Mucosa of rectum (tissue), 2 donors: ENCODE results near the gene SRCAP.

ENCODE experiments used
- H3K27ac ChIP-seq, 2 donors: one replicate each; pipeline ENCODE4 v1.7.0; 2013; ENCODE audit warnings: inconsistent platforms in 2 of 2, low read depth in 2 of 2, low read length in 2 of 2
- H3K27me3 ChIP-seq, 2 donors: one replicate each; pipeline ENCODE4 v1.7.0; 2013; ENCODE audit warnings: low read length in 2 of 2; ENCODE audit not compliant: control insufficient read depth in 2 of 2, insufficient read depth in 2 of 2
- H3K36me3 ChIP-seq, 2 donors: one replicate each; pipeline ENCODE4 v1.7.0; 2013; ENCODE audit warnings: low read length in 2 of 2; ENCODE audit not compliant: control insufficient read depth in 2 of 2, insufficient read depth in 2 of 2
- H3K4me1 ChIP-seq, 2 donors: one replicate each; pipeline ENCODE4 v1.7.0; 2013; ENCODE audit warnings: low read length in 2 of 2, mild to moderate bottlenecking in 1 of 2; ENCODE audit not compliant: control insufficient read depth in 2 of 2, insufficient read depth in 2 of 2
- H3K4me3 ChIP-seq, 2 donors: one replicate each; pipeline ENCODE4 v1.7.0; 2013; ENCODE audit warnings: low read length in 2 of 2
- H3K9ac ChIP-seq, 2 donors: one replicate each; pipeline ENCODE4 v1.7.0; 2013; ENCODE audit warnings: low read length in 2 of 2, low read depth in 1 of 2, mild to moderate bottlenecking in 1 of 2
- H3K9me3 ChIP-seq, 2 donors: one replicate each; pipeline ENCODE4 v1.7.0; 2013; ENCODE audit warnings: low read length in 2 of 2; ENCODE audit not compliant: control insufficient read depth in 2 of 2
- donor health status: healthy.
- donor health status: Normal muscosa, but diverticular disease.

The SRCAP gene

DNA sequence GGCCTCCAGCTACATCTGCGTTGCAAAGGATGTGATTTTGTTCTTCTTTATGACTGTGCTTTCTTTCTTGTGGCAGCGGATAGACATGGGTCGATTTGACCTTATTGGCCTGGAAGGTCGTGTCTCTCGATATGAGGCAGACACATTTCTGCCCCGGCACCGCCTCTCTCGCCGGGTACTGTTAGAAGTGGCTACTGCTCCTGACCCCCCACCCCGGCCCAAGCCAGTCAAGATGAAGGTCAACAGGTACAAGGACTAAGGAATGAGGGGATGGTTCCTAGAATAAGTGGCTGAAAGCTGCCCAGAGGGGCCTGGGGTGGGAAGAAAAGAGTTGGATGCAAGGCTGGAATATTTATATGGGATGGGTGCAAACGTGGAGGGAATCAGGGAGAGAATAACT is 21.1 kb downstream of the SRCAP start:
- no peak overlapping the region for H3K9ac ChIP-seq
- peaks cover 12 to 14% of the 10 kb centered on the region in 2 donors for H3K4me1 ChIP-seq
- no peak overlapping the region for H3K4me3 ChIP-seq
- H3K9me3 ChIP-seq, result no peaks in the 10 kb centered on the region
- H3K27me3 ChIP-seq, result no peaks in the 10 kb centered on the region
- peaks cover 81 to 90% of the 10 kb centered on the region in 2 donors for H3K36me3 ChIP-seq
- H3K27ac ChIP-seq, result no peak overlapping the region

DNA sequence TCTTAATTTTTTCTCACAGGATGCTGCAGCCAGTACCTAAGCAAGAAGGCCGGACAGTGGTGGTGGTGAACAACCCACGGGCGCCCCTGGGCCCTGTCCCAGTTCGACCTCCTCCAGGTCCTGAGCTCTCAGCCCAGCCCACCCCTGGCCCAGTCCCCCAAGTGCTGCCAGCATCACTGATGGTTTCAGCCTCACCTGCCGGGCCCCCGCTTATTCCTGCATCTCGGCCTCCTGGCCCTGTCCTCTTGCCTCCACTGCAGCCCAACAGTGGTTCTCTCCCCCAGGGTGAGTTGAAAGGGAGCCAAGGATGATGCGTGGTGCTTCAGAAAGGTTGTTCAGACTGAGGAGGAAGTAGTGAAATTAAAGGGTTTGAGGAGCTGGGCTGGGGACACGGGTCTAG is 21.7 kb downstream of the SRCAP start:
- Histone ChIP-seq H3K9me3 (no peaks in the 10 kb centered on the region), H3K27ac (no peak overlapping the region), H3K36me3 (peaks cover 79 to 89% of the 10 kb centered on the region in 2 donors), H3K4me3 (no peak overlapping the region), H3K9ac (no peak overlapping the region), H3K27me3 (no peaks in the 10 kb centered on the region), H3K4me1 (peaks cover 18 to 20% of the 10 kb centered on the region in 2 donors)

DNA sequence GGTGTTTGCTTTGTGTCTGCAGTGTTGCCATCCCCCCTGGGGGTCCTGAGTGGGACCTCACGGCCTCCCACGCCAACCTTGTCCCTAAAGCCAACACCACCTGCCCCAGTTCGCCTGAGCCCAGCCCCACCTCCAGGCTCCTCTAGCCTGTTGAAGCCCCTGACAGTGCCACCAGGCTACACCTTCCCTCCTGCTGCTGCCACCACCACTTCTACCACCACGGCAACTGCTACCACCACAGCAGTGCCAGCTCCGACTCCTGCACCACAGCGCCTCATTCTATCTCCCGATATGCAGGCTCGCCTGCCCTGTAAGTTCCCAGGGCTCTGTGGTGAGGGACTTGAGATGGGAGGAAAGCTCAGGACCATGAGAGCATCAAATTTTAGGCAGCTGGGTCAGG is 22.2 kb downstream of the SRCAP start:
- H3K27me3 ChIP-seq, result no peaks in the 10 kb centered on the region
- peak overlapping the region in 1 of 2 donors; percentile 38 for H3K27ac ChIP-seq
- H3K36me3 ChIP-seq, result peaks cover 79 to 87% of the 10 kb centered on the region in 2 donors
- no peak overlapping the region for H3K9ac ChIP-seq
- no peaks in the 10 kb centered on the region for H3K9me3 ChIP-seq
- H3K4me3 ChIP-seq, result no peak overlapping the region
- H3K4me1 ChIP-seq, result peaks cover 22 to 23% of the 10 kb centered on the region in 2 donors

DNA sequence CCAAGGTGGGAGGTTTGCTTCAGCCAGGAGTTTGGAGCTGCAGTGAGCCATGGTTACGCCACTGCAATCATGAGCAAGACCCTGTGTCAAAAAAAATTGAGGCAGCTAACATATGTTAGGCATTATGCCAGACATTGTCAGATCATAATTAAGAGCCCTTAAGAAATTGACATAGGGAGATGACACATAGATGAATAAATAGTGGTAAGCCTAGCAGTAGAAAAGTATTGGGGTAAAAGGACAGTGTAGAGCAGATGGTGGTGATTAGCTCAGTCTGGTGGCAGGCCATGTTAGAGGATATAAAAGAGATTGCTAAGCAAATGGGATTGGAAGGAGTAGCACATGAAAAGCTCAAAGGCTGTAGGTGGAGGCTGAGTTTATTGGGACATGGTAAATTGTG is 22.6 kb downstream of the SRCAP start:
- Histone ChIP-seq H3K9me3 (no peaks in the 10 kb centered on the region), H3K9ac (no peak overlapping the region), H3K36me3 (peaks cover 75 to 83% of the 10 kb centered on the region in 2 donors), H3K27me3 (no peaks in the 10 kb centered on the region), H3K4me1 (peaks cover 23 to 24% of the 10 kb centered on the region in 2 donors), H3K27ac (peak overlapping the region; percentile 38 to 65), H3K4me3 (no peak overlapping the region)

DNA sequence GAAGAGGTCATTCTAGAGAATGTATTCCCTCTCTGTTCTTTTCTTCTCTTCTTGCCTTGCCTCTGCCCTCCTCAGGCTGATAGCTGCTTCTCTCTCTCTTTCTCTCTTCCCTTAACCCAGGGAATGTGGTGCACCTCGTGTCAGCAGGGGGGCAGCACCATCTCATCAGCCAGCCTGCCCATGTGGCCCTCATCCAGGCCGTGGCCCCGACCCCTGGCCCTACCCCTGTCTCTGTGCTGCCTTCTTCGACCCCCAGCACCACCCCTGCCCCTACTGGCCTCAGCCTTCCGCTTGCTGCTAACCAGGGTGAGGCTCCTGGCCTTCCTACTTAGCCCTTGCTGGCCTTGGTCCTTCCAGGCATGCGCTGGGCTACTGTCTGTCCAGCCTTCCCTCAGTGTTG is 23.5 kb downstream of the SRCAP start:
- H3K9ac ChIP-seq, result no peak overlapping the region
- H3K36me3 ChIP-seq, result peaks cover 68 to 74% of the 10 kb centered on the region in 2 donors
- peak overlapping the region; percentile 15 to 65 for H3K27ac ChIP-seq
- H3K27me3 ChIP-seq, result no peaks in the 10 kb centered on the region
- H3K4me1 ChIP-seq, result peaks cover 23 to 24% of the 10 kb centered on the region in 2 donors
- no peak overlapping the region for H3K4me3 ChIP-seq
- H3K9me3 ChIP-seq, result no peaks in the 10 kb centered on the region

DNA sequence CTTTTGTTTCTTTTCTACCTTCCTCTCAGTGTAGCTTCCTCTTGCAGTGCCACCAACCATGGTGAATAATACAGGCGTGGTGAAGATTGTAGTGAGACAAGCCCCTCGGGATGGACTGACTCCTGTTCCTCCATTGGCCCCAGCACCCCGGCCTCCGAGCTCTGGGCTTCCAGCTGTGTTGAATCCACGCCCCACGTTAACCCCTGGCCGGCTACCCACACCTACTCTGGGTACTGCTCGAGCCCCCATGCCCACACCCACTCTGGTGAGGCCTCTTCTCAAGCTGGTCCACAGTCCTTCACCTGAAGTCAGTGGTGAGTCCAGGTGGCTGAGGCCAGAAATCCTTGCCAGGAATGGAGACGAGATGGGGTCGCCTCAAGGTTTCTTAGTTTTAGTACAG is 23.9 kb downstream of the SRCAP start:
- peaks cover 23 to 24% of the 10 kb centered on the region in 2 donors for H3K4me1 ChIP-seq
- peak overlapping the region in 1 of 2 donors; percentile 65 for H3K27ac ChIP-seq
- H3K9ac ChIP-seq, result no peak overlapping the region
- H3K4me3 ChIP-seq, result no peak overlapping the region
- no peaks in the 10 kb centered on the region for H3K27me3 ChIP-seq
- no peaks in the 10 kb centered on the region for H3K9me3 ChIP-seq
- peaks cover 68 to 71% of the 10 kb centered on the region in 2 donors for H3K36me3 ChIP-seq

DNA sequence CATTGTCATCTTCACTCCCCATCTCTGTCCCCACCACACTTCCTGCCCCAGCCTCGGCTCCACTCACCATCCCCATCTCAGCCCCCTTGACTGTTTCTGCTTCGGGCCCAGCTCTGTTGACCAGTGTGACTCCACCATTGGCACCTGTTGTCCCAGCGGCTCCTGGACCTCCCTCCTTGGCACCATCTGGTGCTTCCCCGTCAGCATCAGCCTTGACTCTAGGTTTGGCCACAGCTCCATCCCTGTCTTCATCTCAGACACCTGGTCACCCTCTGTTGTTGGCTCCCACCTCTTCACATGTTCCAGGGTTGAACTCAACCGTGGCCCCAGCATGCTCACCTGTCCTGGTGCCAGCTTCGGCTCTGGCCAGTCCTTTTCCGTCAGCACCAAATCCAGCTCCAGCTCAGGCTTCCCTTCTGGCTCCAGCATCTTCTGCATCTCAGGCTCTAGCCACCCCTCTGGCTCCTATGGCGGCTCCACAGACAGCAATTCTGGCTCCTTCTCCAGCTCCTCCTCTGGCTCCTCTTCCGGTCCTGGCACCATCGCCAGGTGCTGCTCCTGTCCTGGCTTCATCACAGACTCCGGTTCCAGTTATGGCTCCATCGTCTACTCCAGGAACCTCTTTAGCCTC is 24.9 kb downstream of the SRCAP start:
- Histone ChIP-seq H3K4me3 (no peak overlapping the region), H3K9ac (no peak overlapping the region), H3K36me3 (peaks cover 64 to 67% of the 10 kb centered on the region in 2 donors), H3K9me3 (no peaks in the 10 kb centered on the region), H3K4me1 (peaks cover 24 to 27% of the 10 kb centered on the region in 2 donors), H3K27me3 (no peaks in the 10 kb centered on the region), H3K27ac (peak overlapping the region in 1 of 2 donors; percentile 87)

DNA sequence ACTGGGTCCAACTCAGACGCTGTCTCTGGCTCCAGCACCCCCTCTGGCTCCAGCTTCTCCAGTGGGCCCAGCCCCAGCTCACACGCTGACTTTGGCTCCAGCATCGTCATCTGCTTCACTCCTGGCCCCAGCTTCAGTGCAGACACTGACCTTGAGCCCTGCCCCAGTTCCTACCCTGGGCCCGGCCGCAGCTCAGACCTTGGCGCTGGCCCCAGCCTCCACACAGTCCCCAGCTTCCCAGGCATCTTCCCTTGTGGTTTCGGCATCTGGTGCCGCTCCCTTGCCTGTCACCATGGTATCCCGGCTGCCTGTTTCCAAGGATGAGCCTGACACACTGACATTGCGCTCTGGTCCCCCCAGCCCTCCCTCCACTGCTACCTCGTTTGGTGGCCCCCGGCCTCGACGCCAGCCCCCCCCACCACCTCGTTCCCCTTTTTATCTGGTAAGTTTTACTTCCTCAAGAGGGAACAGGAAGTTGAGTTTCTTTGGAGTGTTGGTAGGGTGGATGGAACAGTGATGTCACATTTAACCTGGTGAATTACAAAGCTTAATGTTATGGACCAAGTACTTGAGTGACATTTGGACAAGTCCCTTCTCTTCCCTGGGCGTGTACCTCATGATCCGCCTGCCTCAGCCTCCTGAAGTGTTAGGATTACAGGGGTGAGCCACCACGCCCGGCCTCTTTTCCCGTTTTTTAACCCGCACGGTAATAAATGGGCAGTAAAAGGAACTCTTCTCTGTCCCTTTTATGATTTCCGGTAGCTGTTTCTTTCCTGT is 25.9 kb downstream of the SRCAP start:
- Histone ChIP-seq H3K27me3 (no peaks in the 10 kb centered on the region), H3K27ac (peak overlapping the region; percentile 80 to 87), H3K36me3 (peaks cover 66 to 70% of the 10 kb centered on the region in 2 donors), H3K4me1 (peaks cover 29 to 31% of the 10 kb centered on the region in 2 donors), H3K9me3 (no peaks in the 10 kb centered on the region), H3K4me3 (no peak overlapping the region), H3K9ac (peak overlapping the region in 1 of 2 donors; percentile 9)

DNA sequence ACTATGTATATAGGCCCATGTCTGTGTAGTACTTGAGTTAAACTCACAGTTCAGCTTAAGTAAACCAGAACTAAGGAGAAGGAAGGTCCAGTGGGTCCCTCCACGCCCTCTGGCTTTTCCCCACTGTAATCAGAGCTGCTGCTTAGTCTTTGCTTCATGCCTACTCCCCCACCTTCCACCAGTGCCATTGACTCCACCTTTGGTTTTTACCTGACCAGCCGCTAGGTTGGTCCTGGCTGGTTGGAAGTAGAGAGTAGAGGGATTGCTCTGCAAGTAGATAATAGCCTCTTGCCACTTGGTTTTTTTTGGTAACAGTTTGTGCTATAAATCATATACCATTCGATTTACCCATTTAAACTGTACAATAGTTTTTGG is 26.4 kb downstream of the SRCAP start:
- no peak overlapping the region for H3K9ac ChIP-seq
- H3K4me1 ChIP-seq, result peaks cover 29 to 31% of the 10 kb centered on the region in 2 donors
- H3K36me3 ChIP-seq, result peaks cover 63 to 69% of the 10 kb centered on the region in 2 donors

DNA sequence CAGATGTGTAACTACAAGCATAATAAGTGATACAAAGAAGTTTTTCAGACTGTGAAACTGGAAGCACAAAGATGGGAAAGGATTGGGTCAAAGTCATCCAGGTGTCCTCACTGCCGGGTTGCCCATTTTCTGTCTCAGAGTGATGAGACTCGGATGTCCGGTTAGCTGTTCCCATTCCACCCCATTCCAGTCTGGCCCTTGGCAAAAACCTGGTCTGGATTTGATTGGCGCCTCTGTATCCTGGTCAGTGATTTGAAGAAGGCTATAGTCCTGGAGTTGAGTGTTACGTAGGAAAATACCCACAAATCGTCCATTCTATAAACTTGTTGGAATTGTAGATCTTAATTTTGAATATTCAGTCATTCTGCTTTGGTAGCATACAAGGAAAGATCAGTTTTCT is 29.4 kb downstream of the SRCAP start:
- Histone ChIP-seq H3K4me3 (no peak overlapping the region), H3K36me3 (peaks cover 50 to 57% of the 10 kb centered on the region in 2 donors), H3K4me1 (peaks cover 26 to 27% of the 10 kb centered on the region in 2 donors), H3K9ac (no peak overlapping the region), H3K27ac (no peak overlapping the region), H3K9me3 (no peaks in the 10 kb centered on the region), H3K27me3 (no peaks in the 10 kb centered on the region)

More for the DNA sequence above, 26.4 kb downstream of the SRCAP start:
- Histone ChIP-seq H3K9me3 (no peaks in the 10 kb centered on the region), H3K4me3 (no peak overlapping the region), H3K27me3 (no peaks in the 10 kb centered on the region), H3K27ac (peak overlapping the region; percentile 80 to 87)
